ENCODE data around the gene ARID4B.

The ARID4B gene

DNA sequence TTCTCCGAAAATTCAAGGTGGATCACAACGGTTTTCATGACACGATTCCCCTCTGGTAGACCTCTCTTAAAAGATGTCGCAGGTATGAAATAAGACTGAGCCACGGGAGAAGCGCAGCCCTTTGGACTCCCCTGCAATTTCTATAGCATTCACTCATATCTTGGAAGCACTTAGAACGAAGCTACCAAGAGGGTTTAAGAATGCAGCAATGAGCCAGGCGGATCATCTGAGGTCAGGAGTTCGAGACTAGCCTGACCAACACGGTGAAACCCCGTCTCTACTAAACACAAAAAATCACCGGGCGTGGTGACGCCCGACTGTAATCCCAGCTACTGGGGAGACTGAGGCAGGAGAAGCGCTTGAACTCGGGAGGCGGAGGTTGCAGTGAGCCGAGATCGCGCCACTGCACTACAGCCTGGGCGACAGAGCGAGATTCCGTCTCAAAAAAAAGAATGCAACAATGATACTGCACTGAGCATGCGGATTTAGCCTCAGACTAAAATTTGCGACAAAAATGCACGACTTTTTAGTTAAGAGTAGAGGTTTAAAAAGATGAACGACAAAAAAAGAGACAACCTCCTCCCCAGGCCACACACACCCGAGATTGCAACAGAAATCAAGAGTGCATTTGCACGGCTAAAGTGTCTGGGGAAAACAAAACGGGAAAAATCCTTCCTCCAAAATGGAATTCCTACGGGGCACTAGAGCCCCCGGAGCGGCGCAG, 200.1 kb downstream of the ARID4B start:
- DNase-seq (ENCODE audit: low read depth in 3 of 3): no peak

DNA sequence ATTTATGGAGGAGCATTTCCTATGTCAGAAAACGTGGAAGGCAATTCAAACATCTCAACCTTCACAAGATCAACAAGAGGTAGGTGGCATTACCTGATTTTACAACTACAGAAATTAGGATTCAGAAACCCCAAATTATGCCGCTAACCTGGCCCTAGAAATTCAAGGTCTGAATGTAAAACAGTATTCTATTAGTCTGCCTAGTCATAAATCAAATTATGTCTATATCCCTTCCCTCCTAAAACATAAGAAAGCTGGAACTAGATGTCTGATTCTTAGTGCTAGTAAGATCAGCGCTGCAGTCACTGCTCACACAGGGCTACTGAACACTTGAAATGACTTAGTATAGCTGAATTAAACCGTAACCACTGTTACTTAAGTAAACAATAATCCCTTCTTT, 200.8 kb downstream of the ARID4B start:
- no peak for DNase-seq (ENCODE audit: low read depth in 3 of 3)

DNA sequence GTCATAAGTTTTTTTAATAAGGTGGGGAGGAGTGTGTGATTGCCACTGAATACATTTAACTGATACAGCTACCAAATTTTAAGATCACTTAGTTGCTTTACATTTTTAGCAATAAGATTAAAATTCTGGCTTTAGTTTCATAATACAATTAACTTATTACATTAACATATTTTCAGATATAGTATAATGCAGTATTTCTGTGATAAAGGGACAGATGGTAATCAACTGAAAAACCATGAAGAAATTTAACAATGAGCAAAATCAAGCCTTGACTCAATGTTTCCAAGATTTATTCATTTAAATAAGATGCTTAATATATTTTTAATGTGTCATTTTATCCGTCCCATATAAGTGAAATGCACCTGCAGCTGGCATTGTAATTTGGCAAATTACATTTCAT, 203.3 kb downstream of the ARID4B start:
- DNase-seq (ENCODE audit: low read depth in 3 of 3): no peak

DNA sequence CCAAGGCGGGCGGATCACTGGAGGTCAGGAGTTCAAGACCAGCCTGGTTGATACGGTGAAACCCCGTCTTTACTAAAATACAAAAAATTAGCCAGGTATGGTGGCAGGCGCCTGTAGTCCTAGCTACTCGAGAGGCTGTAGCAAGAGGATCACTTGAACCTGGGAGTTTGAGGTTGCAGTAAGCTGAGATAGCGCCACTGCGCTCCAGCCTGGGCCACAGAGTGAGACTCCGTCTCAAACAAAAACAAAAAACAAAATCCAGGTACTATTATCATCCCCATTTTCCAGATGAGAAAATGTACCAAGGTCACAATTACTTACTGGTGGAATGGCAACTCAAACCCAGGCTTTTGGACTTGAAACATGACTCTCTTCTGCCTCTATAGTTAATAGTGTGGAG, 203.9 kb downstream of the ARID4B start:
- DNase-seq (ENCODE audit: low read depth in 3 of 3): no peak

DNA sequence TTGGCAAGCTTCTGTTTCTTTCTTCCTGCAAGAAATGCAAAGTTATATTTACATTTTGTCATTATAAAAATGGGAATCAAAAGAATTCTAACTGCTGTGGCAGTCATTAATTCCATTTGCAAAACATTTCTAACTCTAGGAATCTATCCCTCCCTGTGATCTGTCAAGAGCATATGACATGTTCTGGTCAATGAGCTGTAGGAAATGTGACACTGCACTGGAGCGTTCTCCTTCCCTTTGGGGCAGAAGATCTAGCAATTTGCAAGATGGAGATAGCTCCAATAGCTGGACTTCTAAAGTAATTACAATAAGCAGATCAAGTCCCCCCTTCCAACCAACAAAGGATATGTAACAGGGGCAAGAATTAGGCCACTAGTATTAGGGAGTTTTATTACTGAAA, 205.6 kb downstream of the ARID4B start:
- DNase-seq (ENCODE audit: low read depth in 3 of 3): no peak

Measured in stimulated activated CD4-positive, alpha-beta T cell treated with anti-CD3 and anti-CD28 coated beads, TNF-alpha, amount 100 ng/mL, for 24 hours (primary cell).